HG02798 (cell line): Measurements from ENCODE around the gene ERCC4.

Source experiments
- ATAC-seq: cut with Tn5 transposase; IDR thresholded peaks from one replicate; pipeline ENCODE4 v1.9.1; 2021; ENCODE audit warnings: mild to moderate bottlenecking; ENCODE audit not compliant: unreplicated experiment, poor library complexity

Gene ERCC4

GRCh38 chr16:13988038-13988437 lies 68.1 kb downstream of the ERCC4 start:
- ATAC-seq: no peak

GRCh38 chr16:13992322-13992721 lies 72.4 kb downstream of the ERCC4 start:
- ATAC-seq: no peak

DNA sequence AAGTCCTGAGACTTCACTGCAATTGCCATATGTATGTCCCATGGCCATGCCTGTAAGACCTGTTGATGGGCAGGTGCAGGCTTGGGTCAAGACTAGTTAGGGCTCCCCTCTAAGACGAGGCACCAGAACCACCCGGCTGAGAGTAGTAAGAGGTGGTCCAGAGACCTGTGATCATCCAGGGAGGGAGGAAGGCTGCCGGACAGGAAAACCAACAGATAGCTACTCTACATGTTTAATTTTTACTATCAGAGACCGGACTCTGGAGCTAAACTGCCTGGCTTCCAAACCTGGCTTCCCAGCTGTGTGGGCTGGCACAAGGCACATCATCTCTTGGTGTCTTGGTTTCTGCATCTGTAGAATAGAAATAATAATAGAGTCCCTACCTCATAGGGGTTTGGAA lies 73.0 kb downstream of the ERCC4 start:
- ATAC-seq: no peak

GRCh38 chr16:13994239-13995106 lies 74.5 kb downstream of the ERCC4 start:
- no peak for ATAC-seq

- no peak for ATAC-seq
Measured at GRCh38 chr16:13995194-13995593, 75.2 kb downstream of the ERCC4 start.

DNA sequence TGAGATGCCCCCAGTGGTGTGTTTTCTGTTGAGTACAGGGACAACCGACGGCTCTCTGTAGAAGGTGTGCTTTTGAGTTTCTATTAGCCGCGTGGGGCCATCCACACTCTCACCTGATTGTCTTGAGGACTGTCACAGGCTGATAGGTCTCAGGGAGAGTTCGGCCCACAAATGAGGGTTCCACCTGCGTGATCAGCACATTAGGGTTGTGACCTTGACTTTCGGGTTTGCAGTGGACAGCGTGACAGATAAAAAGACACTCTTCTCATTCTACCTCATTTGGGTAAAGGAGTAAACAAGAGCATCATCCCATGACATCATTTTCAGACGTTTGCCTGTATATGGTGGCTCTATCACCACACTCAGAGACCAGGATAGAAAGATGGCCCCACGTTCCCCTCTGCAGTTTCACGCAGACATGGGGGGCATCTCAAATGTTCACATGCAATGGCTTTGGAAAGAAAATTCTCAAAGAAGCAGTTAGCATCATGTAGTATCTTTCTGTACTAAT lies 76.9 kb downstream of the ERCC4 start:
- ATAC-seq: no peak

DNA sequence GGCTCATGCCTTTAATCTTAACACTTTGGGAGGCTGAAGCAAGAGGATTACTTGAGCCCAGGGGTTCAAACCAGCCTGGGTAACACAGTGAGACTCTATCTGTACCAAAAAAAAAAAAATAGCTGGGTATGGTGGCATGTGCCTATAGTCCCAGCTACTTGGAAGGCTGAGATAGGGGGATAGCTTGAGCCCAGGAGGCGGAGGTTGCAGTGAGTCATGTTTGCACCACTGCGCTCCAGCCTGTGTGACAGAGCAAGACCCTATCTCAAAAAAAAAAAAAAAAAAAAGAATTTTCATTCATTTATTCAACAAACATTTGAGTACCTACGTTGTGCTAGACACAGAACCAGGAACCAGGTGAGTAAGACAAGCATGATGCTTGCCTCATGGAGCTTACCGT lies 77.6 kb downstream of the ERCC4 start:
- ATAC-seq: no peak

- peak; percentile 77 for ATAC-seq
Measured at GRCh38 chr16:13997933-13998332, 78.0 kb downstream of the ERCC4 start.

DNA sequence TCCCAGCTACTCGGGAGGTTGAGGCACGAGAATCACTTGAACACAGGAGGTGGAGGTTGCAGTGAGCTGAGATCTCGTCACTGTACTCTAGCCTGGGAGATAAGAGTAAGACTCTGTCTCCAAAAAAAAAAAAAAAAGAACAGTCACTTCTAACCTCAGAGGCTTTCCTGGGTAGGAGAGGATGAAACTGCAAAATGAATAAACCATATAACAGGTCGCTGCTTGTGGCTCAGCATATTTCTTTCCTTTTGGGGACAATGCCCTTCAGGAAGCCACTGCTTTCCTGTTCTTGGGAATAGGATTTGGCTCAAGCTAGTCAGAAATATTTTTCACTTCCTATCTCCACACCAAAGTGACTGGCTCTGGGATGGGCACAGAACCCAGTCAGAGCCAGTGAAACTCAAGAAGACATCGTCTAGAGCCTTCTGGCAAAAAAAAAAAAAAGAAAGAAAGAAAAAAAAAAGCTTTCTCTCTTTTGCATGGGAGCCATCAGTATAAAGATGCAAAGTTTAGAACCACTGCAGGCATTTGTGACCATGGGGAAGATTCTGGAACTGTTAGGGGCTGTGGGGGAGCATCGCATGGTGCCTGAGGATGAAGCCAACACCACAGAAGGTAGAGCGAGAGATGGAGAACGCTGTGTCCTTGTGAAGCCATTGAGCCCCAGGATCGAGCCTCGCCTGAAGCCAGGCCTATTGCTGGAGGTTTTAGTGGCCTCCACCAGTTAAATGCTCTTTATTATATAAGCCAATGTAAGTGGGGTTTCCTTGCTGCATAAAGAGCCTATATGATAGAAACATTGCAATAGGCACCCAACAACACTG lies 79.3 kb downstream of the ERCC4 start:
- no peak for ATAC-seq

- ATAC-seq: no peak
Measured at GRCh38 chr16:13999895-14000425, 80.0 kb downstream of the ERCC4 start.

- ATAC-seq: no peak
Measured at GRCh38 chr16:14001521-14001920, 81.6 kb downstream of the ERCC4 start.
